ENCODE results near the gene PAGE4. TPM values are rescaled to one million over a fixed set of nuclear protein-coding genes. Genes with fewer than 3 reads are reported as not detected.

PAGE4 gene
- total and polyA plus RNA-seq, 2 of the 13 experiments (the other 11 are each of a cell fraction or from before 2014, with no cell fraction given): 1.1 TPM; not detected in 1

GRCh38 chrX:49878834-49879655 lies 49.9 kb downstream of the PAGE4 start, which contains the start of gene USP27X (continued):
- peak; percentile 81; the same call in 1 of the 2 replicates for TF ChIP-seq ZBTB46 (CRISPR knock-in tag; IDR thresholded peaks at IDR 0.05; ENCODE audit: borderline replicate concordance)
- TF ChIP-seq TFDP2 (CRISPR knock-in tag; IDR thresholded peaks at IDR 0.05): 0 out of 2 replicates have a peak, but pooled peaks have one; percentile 33
- no peak for TF ChIP-seq ZNF616 (CRISPR knock-in tag; IDR thresholded peaks at IDR 0.05; ENCODE audit: low read depth)
- TF ChIP-seq MYC (CRISPR knock-in tag; IDR thresholded peaks at IDR 0.05; ENCODE audit: borderline replicate concordance): peak; percentile 58; the same call in 1 of the 2 replicates
- no peak for TF ChIP-seq MAF1 (CRISPR knock-in tag; IDR thresholded peaks at IDR 0.05; ENCODE audit: borderline replicate concordance)
- TF ChIP-seq ZNF83 (CRISPR knock-in tag; IDR thresholded peaks at IDR 0.05; ENCODE audit: borderline replicate concordance): no peak
- TF ChIP-seq PAWR (CRISPR knock-in tag; IDR thresholded peaks at IDR 0.05; ENCODE audit: borderline replicate concordance): no peak
- TF ChIP-seq GATA4 (IDR thresholded peaks at IDR 0.05; ENCODE audit: borderline replicate concordance, low read depth): peak; percentile 16; the same call in 1 of the 2 replicates
- peak; percentile 35 for TF ChIP-seq POGZ (CRISPR knock-in tag; IDR thresholded peaks at IDR 0.05)
- TF ChIP-seq NR2C2 (CRISPR knock-in tag; IDR thresholded peaks at IDR 0.05; ENCODE audit: borderline replicate concordance): peak; percentile 18; the same call in 1 of the 2 replicates
- no peak; the same call in 1 of the 2 replicates for TF ChIP-seq ZNF605 (CRISPR knock-in tag; IDR thresholded peaks at IDR 0.05)
- 0 out of 2 replicates have a peak, but pooled peaks have one; percentile 68 for TF ChIP-seq ZSCAN20 (CRISPR knock-in tag; IDR thresholded peaks at IDR 0.05; ENCODE audit: borderline replicate concordance)
- no peak for TF ChIP-seq ATRX (CRISPR knock-in tag; IDR thresholded peaks at IDR 0.05; ENCODE audit: borderline replicate concordance)
- TF ChIP-seq BRCA1 (CRISPR knock-in tag; IDR thresholded peaks at IDR 0.05): no peak
- TF ChIP-seq ZC3H4 (CRISPR knock-in tag; IDR thresholded peaks at IDR 0.05; ENCODE audit: borderline replicate concordance): no peak
- no peak for TF ChIP-seq ZNF280D (CRISPR knock-in tag; IDR thresholded peaks at IDR 0.05)
- TF ChIP-seq ZNF44 (CRISPR knock-in tag; IDR thresholded peaks at IDR 0.05): no peak
- peak; percentile 54 to 56; a peak in 2 of 4 replicates for TF ChIP-seq HMGXB4 (CRISPR knock-in tag; IDR thresholded peaks at IDR 0.05; ENCODE audit: borderline replicate concordance in 1 of 2, low read depth in 1 of 2)
- TF ChIP-seq NFIB (CRISPR knock-in tag; IDR thresholded peaks at IDR 0.05; ENCODE audit: borderline replicate concordance): no peak
- TF ChIP-seq HNRNPLL (IDR thresholded peaks at IDR 0.05; ENCODE audit: low read depth, low read length, poor library complexity, severe bottlenecking): peak; percentile 85
